DND-41 (cell line): ENCODE data around the gene EDDM13.

ENCODE experiments used
- ATAC-seq: fragments of 200-7000 bp; cut with Tn5 transposase; 3 replicates; pipeline ENCODE4 v1.9.1; 2021; ENCODE audit warnings: low read depth; ENCODE audit not compliant: insufficient read depth
- DNase-seq: peaks from one replicate; pipeline ENCODE4 v3.0.0-alpha.2; 2020
- H2AFZ ChIP-seq: 2 replicates; pipeline ENCODE4 v1.6.0; 2012; ENCODE audit warnings: low read depth, low read length
- H3K27ac ChIP-seq: 2 replicates; pipeline ENCODE4 v1.5.1; 2012; ENCODE audit warnings: low read length, inconsistent platforms
- H3K27me3 ChIP-seq: fragments of 200-600 bp; sonication (generic); 2 replicates; pipeline ENCODE4 v1.6.0; 2012; ENCODE audit warnings: low read length, mild to moderate bottlenecking, inconsistent platforms; ENCODE audit not compliant: insufficient read depth, poor library complexity
- H3K36me3 ChIP-seq: 2 replicates; pipeline ENCODE4 v1.5.1; 2012; ENCODE audit warnings: low read length, inconsistent platforms; ENCODE audit not compliant: insufficient read depth
- H3K4me1 ChIP-seq: 2 replicates; pipeline ENCODE4 v1.5.1; 2012; ENCODE audit warnings: mild to moderate bottlenecking, low read length; ENCODE audit not compliant: insufficient read depth
- H3K4me2 ChIP-seq: 2 replicates; pipeline ENCODE4 v1.6.0; 2012; ENCODE audit warnings: mild to moderate bottlenecking, moderate library complexity, low read length, inconsistent platforms; ENCODE audit not compliant: insufficient read depth
- H3K4me3 ChIP-seq, 2 experiments: fragments of 200-600 bp in 1 of 2; shearing (Covaris generic) in 1 of 2; 2 replicates each; pipeline ENCODE4 v1.5.1; 2012 to 2016; ENCODE audit warnings: inconsistent platforms in 2 of 2, low read length in 2 of 2, mild to moderate bottlenecking in 2 of 2, low read depth in 1 of 2, moderate library complexity in 1 of 2
- H3K79me2 ChIP-seq: 2 replicates; pipeline ENCODE4 v1.6.0; 2012; ENCODE audit warnings: low read length, inconsistent platforms; ENCODE audit not compliant: insufficient read depth
- H3K9ac ChIP-seq: 2 replicates; pipeline ENCODE4 v1.6.0; 2012; ENCODE audit warnings: low read depth, mild to moderate bottlenecking, inconsistent platforms, low read length, moderate library complexity
- H3K9me3 ChIP-seq: 2 replicates; pipeline ENCODE4 v1.5.1; 2012; ENCODE audit warnings: low read length, moderate library complexity, mild to moderate bottlenecking, inconsistent platforms; ENCODE audit not compliant: insufficient read depth, severe bottlenecking
- H4K20me1 ChIP-seq: 2 replicates; pipeline ENCODE4 v1.6.0; 2012; ENCODE audit warnings: low read length; ENCODE audit not compliant: insufficient read depth
- EZH2 ChIP-seq: IDR thresholded peaks from 3 replicates; pipeline ENCODE4 v1.6.1; 2012; ENCODE audit warnings: borderline replicate concordance, low read depth, mild to moderate bottlenecking, moderate library complexity, low read length, inconsistent platforms; ENCODE audit not compliant: severe bottlenecking
- TF ChIP-seq, protein P1 (sequence below): IDR thresholded peaks from 2 replicates; pipeline ENCODE4 v1.5.1; 2012; ENCODE audit warnings: borderline replicate concordance, low read length, moderate library complexity, mild to moderate bottlenecking; ENCODE audit not compliant: poor library complexity, severe bottlenecking; ENCODE audit errors: extremely low read depth

The EDDM13 gene

DNA sequence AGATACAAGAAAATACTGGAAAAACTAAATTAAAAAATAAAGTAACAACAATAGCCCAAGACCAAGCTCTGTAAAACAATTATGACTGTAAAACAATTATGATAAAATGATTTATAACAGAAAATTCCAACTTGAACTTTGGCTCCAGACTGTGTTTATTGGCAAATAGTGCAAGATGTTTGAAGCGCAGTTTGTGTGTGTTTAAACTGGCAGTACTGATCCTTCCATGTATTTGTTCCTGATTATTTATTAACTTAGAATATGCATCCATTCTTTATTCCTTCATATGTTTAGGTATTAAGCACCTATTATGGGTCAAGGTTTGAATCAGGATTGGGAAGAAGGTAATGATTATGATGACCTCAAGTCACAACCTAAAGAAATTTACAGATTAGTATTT is 83.0 kb downstream of the EDDM13 start:
- H3K4me2 ChIP-seq = no peak overlapping the region
- H3K4me1 ChIP-seq = no peaks in the 10 kb centered on the region
- no peak overlapping the region for H3K27ac ChIP-seq
- H2AFZ ChIP-seq = no peak overlapping the region
- H3K4me3 ChIP-seq = no peak overlapping the region
- H3K27me3 ChIP-seq = no peaks in the 10 kb centered on the region
- no peaks in the 10 kb centered on the region for H3K79me2 ChIP-seq
- DNase-seq = no peak
- no peaks in the 10 kb centered on the region for H4K20me1 ChIP-seq
- H3K36me3 ChIP-seq = no peaks in the 10 kb centered on the region
- TF ChIP-seq, protein P1, sequence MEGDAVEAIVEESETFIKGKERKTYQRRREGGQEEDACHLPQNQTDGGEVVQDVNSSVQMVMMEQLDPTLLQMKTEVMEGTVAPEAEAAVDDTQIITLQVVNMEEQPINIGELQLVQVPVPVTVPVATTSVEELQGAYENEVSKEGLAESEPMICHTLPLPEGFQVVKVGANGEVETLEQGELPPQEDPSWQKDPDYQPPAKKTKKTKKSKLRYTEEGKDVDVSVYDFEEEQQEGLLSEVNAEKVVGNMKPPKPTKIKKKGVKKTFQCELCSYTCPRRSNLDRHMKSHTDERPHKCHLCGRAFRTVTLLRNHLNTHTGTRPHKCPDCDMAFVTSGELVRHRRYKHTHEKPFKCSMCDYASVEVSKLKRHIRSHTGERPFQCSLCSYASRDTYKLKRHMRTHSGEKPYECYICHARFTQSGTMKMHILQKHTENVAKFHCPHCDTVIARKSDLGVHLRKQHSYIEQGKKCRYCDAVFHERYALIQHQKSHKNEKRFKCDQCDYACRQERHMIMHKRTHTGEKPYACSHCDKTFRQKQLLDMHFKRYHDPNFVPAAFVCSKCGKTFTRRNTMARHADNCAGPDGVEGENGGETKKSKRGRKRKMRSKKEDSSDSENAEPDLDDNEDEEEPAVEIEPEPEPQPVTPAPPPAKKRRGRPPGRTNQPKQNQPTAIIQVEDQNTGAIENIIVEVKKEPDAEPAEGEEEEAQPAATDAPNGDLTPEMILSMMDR = no peak
- no peak for TF ChIP-seq EZH2
- H3K9me3 ChIP-seq = no peaks in the 10 kb centered on the region
- no peak overlapping the region for H3K9ac ChIP-seq
- ATAC-seq = no peak

DNA sequence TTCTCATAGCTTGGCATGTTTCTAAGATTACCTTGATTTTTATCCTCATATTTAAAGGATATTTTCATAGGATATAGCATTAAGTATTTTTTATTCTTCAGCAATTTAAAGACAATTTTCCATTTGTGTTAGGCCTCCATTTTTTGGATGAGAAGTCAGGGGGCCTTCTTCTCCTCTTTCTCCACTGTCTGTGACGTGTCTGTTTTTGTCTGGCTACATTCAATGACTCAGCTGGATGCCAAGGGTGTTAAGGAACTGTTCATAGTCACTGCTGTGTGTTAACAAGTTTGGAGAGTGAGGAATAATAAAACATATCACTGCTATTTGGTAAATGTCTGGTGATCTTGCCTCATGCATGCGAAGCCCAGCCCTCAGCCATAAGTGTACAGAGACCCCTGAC is 84.4 kb downstream of the EDDM13 start:
- ATAC-seq = no peak
- TF ChIP-seq, protein P1 = no peak
- TF ChIP-seq EZH2 = no peak
- peaks cover 4% of the 10 kb centered on the region for H3K9me3 ChIP-seq
- no peak overlapping the region for H3K27ac ChIP-seq
- H2AFZ ChIP-seq = no peak overlapping the region
- H3K4me2 ChIP-seq = no peak overlapping the region
- no peaks in the 10 kb centered on the region for H3K4me1 ChIP-seq
- H4K20me1 ChIP-seq = no peaks in the 10 kb centered on the region
- no peaks in the 10 kb centered on the region for H3K36me3 ChIP-seq
- no peaks in the 10 kb centered on the region for H3K27me3 ChIP-seq
- no peak overlapping the region for H3K9ac ChIP-seq
- H3K79me2 ChIP-seq = no peaks in the 10 kb centered on the region
- no peak for DNase-seq
- H3K4me3 ChIP-seq = no peak overlapping the region
